HG03025 (cell line): ENCODE measurements around the gene GPR171.

Source experiments
- ATAC-seq: cut with Tn5 transposase; IDR thresholded peaks from one replicate; pipeline ENCODE4 v1.9.1; 2021; ENCODE audit warnings: mild to moderate bottlenecking, moderate library complexity; ENCODE audit not compliant: unreplicated experiment, low FRiP score

The GPR171 gene

DNA sequence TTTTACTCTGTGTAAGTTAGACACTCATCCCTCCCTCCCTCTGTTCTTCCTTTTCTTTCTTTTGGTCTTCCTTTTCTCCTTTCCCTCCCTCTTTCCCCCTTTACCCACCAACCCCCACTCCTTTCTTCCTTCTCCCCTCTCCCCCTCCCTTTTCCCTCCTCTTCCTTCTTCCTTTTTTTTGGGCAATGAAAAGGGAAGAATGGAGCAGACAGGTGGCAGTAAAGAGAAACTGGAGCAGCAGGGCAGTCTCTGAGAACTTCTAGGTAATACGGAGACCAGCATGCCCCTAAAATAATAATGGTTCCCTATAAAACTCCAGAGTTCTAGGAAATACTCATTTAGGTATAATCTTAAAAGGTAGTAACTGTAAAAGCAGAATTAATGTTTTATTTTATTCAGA is 11.4 kb upstream of the GPR171 start:
- no peak for ATAC-seq

DNA sequence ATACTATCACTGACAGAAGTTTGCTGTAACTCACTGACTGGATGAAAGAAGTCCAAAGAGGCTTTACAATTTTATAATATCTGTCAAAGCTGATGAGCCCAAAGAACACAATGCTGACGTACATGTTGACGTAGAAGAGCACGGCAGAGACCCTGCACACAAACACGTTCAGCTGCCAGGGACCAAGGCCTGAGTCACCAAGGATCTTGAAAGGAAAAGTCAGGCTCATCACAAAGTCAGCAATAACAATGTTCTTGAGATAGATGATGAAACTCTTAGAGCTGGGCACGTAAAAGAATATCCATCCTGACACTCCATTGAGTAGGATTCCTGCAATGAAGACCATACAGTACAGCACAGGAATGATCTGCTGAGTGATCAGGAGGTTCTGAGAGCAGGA is 10.9 kb upstream of the GPR171 start:
- no peak for ATAC-seq

DNA sequence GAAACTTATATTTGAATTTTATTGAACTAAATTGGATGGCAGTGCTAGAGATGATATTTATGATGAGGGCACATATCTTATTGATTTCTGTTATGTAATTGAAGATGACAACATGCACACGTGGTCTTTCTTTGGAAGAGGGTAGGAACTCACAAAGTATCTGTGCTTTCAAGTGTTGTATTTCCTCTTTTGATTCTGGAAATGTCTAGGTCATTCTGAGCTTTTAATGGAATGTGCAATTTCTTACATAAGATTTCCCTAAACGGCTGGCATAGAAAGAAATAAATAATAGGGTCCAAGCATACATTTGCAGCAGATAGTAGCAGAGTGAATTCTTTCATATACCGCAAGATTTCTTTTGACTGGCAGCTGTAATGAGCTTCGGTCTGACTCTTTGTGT is 10.1 kb upstream of the GPR171 start:
- ATAC-seq: no peak

DNA sequence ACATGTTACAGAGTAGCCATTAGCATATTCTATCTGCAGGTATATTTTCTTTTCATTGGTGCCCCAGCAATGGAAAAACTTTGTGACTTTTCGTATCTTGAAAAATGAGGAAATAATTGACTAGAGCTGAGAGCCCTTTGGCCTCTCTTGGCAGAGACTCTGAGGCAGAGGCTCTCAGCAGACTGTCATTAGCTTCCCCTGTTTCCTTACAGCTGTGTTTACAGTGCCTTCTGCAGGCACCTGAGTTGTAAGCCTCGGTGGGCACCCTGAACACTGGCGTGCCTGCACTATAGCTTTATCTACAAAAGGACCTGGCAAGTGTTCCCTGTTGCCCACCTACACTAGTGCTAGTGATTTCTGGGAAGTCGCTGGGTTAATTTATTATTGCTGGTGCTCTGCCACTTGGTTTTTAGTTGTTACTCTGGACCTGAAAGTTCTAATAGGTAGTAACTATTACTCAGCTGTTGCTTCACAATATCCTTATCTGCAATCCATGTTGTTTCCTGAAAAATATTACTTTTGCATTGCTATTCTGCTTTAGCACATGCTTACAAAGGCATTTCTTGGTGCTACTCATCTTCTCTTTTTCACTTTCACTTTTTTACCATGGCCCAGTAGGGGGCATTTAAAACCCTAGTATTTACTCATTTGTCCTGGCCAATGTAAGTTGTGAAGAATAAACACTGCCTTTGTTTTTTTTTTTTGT is 7.8 kb upstream of the GPR171 start:
- no peak for ATAC-seq

DNA sequence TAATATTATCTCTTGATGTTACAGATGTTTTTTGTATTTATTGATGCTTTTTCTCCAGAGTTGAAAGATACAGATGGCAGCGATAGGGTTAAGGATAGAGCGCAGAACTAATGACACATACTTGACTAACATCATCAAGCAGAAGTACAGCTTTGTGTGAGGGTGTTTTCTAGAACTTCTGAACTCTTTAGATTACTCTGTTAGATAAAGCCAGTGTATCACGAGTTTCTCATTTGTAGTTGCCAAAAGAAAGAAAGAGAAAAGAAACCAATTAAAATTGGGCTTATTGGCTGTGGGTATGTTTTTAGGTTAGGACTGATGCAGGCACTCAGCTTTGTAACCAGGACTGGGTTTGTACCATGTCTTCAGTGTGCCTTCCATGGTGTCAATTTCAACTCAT is 6.6 kb upstream of the GPR171 start:
- no peak for ATAC-seq

DNA sequence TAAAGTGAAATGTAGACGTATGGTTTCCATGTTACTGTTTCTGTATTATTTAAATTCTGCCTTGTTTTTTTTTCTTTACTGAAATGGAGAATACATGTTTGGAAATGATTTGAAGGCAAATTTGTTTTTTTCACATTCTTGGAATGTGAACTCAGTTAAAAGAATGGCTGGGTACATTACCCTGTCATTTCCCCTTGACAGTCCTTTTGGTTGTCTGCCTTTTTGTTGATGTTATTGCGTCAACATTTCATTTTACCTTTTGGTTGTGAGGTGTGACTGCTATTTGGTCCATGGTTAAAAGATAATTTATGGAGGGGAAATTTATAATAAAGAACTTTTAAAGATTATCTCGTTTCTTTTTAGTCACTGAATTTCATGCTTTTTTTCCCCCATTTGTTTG is 3.2 kb upstream of the GPR171 start:
- no peak for ATAC-seq

DNA sequence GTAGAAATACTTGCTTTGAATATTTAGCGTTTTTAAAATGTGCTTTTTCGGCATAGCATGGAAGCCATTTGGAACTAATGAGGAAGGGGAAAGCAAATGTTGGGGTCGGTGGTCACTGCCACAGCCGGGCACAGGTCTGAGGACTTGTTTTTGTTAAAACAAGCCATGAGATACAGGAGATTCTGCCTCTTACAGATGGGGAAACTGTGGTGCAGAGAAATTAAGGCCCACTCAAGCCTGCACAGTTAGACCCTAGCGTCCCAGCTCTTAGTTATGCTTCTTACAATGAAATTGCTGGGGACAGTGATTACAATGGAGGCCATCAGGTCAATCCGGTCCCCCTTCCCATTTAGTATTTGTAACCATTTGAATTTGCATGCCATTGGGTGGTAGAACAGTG is 2.5 kb upstream of the GPR171 start:
- ATAC-seq: no peak

DNA sequence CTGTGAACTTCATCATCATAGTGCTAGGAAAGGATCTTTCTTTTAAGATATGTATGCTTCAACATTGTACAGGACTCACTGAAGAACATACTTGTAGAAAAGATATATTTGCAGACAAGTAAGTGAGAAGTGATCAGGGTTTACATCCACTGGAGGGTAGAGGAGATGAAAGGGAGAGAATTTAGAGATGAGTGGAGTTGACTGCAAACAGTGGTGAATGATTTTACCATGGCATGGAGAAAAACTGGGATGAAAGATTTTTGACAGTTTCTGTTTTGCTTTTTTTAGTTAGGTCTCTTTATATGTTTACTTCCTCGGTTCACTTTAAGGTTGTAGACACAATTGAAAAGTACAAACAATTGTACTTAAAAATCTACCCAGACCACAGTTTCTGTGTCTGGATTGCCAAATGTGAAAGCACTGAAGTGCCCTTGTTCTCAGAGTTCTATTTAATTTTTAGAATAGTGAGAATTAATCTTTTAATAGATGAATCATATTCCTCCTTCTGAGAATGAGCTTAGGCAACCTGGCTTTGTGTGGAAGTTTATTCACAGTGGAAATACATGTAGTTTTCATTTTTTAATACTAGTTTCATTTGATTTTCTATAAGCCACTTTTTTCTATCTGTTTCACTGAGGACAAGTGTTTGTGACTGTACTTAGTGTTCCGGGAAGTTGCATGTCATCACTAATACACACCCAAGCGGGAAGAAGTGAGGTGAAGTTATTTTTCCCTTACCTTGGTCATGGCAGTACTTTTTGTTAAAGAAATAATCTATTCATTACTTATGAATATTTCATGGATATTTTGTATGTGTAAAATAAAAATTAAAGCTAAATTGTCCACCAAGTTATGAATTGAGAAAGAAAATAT is 1.8 kb upstream of the GPR171 start:
- ATAC-seq: no peak

DNA sequence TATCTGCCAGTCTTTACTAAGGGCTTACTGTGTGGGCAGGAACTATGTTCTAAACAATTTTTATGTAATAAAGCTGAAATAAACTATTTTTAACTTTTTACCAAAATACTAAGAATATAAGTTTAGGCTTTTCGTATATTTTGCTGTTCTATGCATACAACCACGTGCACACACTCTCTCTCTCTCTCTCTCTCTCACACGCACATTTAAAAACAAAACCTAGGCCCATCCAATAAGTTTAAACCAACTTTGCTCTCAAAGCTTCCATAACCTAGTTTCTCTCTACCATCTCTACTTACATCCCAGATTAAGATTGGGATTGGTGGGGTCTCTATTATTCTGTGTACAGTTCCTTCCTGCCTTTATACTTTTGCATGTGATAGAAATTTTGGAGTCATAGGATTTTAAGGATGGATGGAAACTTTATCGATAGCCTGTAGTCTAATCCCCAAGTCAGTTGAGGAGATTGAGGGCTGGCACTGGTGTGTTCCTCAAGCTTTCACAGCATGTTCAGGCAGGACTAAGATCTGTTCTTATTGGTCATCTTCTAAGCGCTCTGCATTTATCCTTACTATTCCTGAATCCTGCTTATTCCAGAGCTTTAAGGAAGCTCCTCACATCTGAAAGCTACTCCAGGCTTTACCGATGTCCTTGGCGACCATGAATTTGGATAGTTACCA is 1.8 kb downstream of the GPR171 start:
- no peak for ATAC-seq

DNA sequence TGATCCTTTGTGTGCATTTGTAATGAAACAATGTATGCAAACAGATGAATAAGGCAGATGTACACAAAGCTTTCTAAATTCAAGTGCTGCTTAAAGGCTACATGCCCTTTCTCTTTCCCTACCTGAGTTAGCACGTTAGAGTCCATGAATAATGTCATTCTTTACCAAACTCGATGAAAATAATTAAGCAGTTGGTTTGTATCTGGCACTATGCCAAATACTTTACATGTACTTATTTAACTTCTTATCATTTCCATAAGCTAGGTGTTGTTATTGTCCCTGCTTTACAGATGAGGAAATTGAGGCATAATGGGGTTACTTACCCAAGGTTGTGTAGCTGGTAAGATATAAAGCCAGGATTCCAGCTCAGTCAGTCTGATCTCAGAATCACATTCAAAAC is 2.4 kb downstream of the GPR171 start:
- ATAC-seq: no peak

DNA sequence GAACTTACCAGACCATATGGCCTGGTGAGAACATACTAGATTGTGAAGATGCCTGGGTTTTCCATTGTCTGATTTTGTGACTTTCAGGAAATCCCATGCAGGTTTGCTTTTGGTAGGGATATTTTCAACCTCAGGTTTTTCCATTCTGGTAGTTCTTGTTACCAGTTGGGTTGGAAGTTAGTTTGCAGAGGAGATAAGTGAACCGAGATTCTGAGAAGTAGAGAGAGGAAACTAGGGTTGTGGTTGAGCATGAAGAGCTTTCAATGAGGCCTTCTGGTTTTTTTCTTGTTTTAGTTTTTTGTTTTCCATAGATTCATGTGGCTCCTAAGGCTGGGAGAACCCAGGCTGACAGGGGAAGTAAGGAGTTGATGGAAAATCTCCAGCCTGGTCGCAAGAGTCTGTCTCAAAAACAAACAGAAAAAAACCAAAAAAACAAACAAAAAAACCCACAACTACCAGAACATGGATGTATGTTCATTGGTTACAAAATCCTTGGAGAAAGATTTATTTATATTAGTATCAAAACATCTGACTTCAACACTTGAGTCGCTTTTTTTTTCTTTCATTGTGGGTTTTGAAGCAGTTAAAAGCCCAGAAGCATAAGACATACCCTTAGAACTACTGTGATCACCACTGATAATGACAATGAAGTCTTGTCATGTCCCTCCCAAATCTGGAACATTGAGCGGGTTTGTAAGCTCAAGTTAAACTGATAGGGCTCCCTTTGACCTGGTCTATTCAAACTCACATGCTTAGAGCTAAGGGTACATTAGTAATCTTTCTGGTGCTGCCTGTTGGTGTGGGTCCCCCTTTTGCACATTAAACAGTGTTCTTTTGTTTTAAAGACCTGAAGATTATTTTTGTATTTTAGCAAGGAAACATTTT is 3.2 kb downstream of the GPR171 start:
- ATAC-seq: no peak

DNA sequence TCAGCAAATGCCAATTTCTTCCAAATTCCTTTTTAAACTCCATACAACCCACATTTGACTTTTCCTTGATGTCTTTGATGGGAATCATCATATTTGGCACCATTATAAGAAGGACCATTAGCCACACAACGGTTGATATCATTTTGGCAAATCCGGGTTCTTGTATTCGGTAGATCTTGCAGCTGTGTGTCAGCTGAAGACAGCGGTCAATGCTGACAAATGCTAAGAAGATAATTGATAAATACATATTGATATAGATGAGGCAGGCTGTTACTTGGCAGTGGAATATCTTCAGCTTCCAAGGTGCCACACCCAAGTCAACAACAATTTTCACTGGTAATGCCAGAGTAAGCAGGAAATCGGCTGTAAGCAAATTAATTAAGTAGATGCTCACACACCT is 4.2 kb downstream of the GPR171 start:
- no peak for ATAC-seq

DNA sequence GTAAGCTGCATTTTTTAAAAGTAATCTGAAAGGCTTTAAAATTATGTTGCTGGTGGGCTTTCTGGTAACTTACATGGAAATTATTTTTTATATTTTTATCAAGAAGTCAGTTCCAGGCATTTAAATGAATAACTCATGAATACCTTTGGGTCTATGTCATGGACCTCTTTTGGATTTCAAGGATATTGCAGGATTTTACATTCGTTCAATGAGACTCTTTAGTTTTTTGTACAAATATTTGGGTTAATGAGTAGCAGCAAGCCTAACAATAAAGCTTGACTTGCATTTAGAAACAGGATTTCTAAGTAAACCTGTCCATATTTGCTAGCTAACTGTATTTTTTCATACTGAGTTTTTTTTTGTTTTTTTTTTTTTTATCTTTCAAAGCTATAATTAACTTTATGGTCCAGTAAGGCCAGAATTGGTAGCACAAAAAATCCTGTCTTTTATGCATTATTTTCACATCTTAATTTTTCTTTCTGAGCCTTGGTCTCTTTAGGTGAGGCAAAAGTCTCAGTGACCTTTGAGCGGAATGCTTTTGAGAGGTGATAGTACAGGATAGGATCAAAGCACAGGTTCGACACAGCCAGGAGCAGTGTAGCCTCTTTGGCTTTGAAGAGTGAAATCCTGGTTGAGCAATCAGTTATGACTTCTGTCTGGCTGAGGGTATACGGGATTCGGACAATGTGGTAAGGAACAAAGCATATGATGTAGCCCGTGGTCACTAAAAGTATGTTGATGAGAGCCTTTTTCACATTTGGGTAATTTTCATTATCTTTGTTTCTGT is 4.8 kb downstream of the GPR171 start:
- ATAC-seq: no peak

DNA sequence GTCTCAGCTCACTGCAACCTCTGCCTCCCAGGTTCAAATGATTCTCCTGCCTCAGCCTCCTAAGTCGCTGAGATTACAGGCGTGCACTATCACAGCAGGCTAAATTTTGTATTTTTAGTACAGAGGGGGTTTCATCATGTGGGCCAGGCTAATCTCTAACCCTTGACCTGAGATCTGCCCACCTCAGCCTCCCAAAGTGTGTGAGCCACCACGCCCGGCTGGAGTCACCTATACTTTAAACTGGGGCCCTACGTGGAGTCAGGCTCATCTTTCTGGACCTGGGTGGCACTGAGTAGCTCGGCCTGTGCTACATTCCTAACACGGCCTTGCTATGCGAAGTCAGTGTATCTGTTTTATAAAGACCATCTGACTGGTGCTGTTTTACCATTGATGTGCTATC is 5.8 kb downstream of the GPR171 start:
- no peak for ATAC-seq

DNA sequence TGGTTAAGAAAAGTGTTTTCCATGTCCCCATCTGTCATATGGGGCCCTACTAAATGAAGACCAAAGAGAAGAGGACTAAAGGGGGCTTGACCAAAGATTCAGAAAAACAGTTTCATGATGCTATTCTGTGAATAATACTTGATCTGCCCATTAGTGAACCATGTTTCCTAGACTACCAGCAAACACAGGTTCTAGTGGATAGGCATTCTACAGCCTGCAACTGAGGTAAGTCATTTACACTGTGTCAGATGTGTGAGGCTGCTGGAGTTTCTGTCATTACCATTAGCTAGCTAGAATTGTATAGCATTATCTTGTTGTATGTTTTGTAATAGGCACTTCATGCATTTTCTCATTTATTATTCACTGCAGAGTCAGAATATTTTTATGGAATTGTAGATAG is 6.6 kb downstream of the GPR171 start:
- no peak for ATAC-seq

DNA sequence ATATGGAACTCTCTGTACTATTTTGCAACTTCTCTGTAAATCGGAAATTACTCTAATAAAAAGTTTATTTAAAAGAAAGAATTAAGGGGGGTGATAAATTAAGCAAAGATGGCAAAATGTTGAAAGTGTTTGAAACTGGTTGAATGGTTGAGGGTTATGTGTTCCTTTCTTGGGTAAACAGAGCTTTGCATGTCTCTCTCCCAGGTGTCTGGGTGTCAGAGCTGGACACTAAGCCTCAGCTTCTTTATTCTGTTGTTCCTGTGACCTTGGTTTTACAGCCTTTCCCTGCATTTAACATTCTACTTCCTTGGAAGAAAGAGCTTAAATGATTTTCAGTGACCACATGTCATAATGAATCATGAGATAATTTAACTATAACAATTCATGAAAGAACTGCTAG is 7.2 kb downstream of the GPR171 start:
- no peak for ATAC-seq

DNA sequence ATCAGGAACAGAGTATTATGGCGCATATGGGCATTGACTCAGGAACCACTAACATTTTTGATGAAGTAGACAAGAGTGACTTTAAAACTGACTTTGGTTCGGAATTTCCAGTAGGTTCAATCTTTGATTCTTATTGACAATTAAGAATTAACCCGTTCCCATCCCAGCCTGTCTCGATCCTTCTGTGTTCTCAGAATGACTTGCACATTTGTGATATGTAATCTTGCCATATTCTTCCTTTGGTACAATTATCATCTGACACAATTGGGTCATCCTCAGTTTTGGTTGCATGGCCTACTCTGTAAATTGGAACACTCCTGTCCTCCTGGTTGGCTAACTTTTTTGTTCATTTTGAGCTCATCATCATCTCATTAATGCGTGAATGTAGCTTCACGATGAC is 10.5 kb downstream of the GPR171 start:
- no peak for ATAC-seq

DNA sequence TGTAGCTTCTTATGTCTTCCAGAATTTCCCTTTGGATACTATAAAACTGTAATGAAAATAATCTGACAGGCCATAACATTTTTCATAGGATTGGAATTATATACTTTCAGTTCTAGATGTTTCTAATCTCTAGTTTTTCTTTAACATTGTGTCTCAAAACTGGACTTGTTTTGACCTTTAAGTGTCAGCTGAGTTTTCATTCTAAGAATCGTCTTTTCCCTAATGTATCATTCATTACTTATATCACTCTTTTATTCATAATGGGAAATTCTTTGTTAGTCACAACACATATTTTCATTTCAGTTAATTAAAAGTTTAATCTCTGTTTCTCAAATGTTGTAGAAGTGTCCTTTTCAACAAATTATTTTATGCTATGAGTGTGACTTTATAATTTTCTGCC is 11.9 kb downstream of the GPR171 start:
- no peak for ATAC-seq

DNA sequence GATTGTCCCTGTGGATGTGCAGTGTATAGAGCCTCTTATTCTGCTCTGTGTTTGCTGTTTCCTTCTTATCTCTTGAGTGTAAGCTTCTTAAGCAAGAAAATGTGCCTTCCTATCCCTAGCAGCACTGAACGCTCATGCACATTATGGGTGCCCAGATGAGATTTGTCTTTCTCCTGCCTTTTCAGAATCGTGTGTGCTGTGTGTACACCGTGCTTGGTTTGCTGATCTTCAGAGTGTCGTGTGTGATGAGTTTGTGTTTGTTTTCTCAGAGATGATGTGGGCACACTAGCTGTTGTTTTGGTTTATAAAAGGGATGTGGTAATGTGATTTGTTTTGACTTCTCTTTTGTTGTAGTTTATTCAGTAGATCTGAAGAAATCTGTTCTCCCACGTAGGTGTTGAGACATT is 19.7 kb downstream of the GPR171 start:
- ATAC-seq: no peak
